Calu3 (cell line): ENCODE measurements around the gene GPI. TPM values are rescaled to one million over a fixed set of nuclear protein-coding genes. Genes with fewer than 3 reads are reported as not detected.

Source experiments
- BruUV-seq: library from RNA; stranded (reverse); fragments of 400-500 nt; replicated peaks from 2 replicates; lab custom pipeline; 2021; lab: Mats Ljungman, UMichigan
- CTCF ChIA-PET: fragments of 300-600 bp; sonication (Branson Sonifier 250); formaldehyde crosslinking; loops from one replicate; lab custom pipeline; 2022; ENCODE audit warnings: antibody characterized with exemption; lab: Charles Lee
- DNase-seq: peaks from one replicate; pipeline ENCODE4 v3.0.0; 2022
- H3K27ac Mint-ChIP-seq: one replicate; pipeline ENCODE4 v1.8.0; 2022; ENCODE audit warnings: mixed read lengths; ENCODE audit not compliant: unreplicated experiment
- H3K27me3 Mint-ChIP-seq: one replicate; pipeline ENCODE4 v1.8.0; 2022; ENCODE audit warnings: mixed read lengths; ENCODE audit not compliant: unreplicated experiment
- H3K36me3 Mint-ChIP-seq: one replicate; pipeline ENCODE4 v1.8.0; 2022; ENCODE audit warnings: mild to moderate bottlenecking, moderate library complexity, mixed read lengths; ENCODE audit not compliant: insufficient read depth, unreplicated experiment
- H3K4me1 Mint-ChIP-seq: one replicate; pipeline ENCODE4 v1.8.0; 2022; ENCODE audit warnings: mild to moderate bottlenecking, low read depth, mixed read lengths; ENCODE audit not compliant: unreplicated experiment
- H3K4me3 Mint-ChIP-seq: one replicate; pipeline ENCODE4 v1.8.0; 2022; ENCODE audit warnings: mild to moderate bottlenecking, low read depth, moderate library complexity, mixed read lengths; ENCODE audit not compliant: unreplicated experiment
- H3K9me3 Mint-ChIP-seq: one replicate; pipeline ENCODE4 v1.8.0; 2022; ENCODE audit warnings: low read depth, mixed read lengths; ENCODE audit not compliant: unreplicated experiment
- intact Hi-C: fragments of 100-400 bp; cut with micrococcal nuclease; formaldehyde crosslinking; loops from one replicate; pipeline ENCODE4 v1.10.0; 2022; ENCODE audit not compliant: unreplicated experiment
- total RNA-seq: library from RNA; stranded (reverse); gene quantifications from 2 replicates; pipeline ENCODE4 v1.2.3, GENCODE V29; 2022
- TF ChIP-seq, protein P1 (sequence below): fragments of 200-600 bp; IDR thresholded peaks from one replicate; pipeline ENCODE4 v1.8.0; 2022; ENCODE audit warnings: antibody characterized with exemption; ENCODE audit not compliant: unreplicated experiment

The GPI gene
- total RNA-seq, 1 experiment from 2014 or later, result 375 TPM

DNA sequence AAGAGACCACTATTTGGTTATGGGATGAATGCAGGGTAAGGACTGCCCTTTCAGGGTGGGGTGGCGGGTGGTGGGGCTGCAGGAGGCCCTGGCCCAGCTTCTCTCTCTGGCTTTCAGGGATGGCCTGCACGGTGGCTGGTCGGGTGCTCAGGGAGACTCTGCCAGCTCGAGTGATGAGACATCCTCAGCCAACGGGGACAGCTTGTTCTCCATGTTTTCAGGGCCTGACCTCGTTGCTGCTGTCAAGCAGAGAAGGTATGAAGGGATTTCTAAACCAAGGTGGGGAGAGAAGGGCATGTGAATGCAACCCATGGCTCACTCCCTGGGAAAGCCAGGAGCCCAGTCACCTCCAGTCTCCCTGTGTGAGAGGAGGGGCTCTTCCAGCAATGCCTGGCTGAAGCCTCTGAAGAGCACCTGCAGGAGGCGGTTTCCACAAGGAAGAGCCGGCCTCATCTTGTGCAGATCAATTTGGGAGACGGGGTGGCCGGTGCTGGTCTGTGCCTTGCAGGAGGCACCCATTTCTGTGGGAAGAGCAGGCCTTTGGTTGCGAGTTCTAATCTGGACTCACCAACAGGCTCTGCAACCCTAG lies 16.0 kb upstream of the GPI start:
- Mint-ChIP-seq H3K27ac (no peak overlapping the region), H3K4me1 (peaks cover 9% of the 10 kb centered on the region), H3K9me3 (no peaks in the 10 kb centered on the region), H3K36me3 (peaks cover 42% of the 10 kb centered on the region), H3K27me3 (no peaks in the 10 kb centered on the region), H3K4me3 (no peak overlapping the region)
- intact Hi-C loops, result no loop called here
- no peak for DNase-seq
- TF ChIP-seq, protein P1, sequence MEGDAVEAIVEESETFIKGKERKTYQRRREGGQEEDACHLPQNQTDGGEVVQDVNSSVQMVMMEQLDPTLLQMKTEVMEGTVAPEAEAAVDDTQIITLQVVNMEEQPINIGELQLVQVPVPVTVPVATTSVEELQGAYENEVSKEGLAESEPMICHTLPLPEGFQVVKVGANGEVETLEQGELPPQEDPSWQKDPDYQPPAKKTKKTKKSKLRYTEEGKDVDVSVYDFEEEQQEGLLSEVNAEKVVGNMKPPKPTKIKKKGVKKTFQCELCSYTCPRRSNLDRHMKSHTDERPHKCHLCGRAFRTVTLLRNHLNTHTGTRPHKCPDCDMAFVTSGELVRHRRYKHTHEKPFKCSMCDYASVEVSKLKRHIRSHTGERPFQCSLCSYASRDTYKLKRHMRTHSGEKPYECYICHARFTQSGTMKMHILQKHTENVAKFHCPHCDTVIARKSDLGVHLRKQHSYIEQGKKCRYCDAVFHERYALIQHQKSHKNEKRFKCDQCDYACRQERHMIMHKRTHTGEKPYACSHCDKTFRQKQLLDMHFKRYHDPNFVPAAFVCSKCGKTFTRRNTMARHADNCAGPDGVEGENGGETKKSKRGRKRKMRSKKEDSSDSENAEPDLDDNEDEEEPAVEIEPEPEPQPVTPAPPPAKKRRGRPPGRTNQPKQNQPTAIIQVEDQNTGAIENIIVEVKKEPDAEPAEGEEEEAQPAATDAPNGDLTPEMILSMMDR, result no peak
- BruUV-seq, result no TSS peak
- CTCF ChIA-PET, result no interaction called here

DNA sequence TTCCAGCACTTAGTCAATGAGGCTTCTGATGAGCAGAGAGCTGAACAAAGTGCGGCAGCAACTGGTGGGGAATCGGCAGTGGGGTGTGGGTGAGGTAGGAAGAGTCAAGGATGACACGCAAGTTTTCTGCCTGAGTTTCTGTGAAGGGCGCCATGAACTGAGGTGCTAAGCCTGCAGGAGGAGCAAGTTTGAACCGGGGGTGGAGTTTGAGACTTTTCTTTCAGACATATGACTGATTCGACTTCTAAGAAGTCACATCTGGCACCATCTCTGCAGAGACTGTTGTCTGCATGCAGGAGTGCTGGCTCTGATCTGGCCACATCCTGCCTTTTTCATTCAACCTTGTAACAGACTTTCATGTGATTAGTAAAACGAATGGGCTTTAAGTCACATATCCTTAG lies 14.8 kb upstream of the GPI start:
- Mint-ChIP-seq H3K36me3 (peaks cover 38% of the 10 kb centered on the region), H3K27me3 (no peaks in the 10 kb centered on the region), H3K9me3 (no peaks in the 10 kb centered on the region), H3K4me1 (peaks cover 9% of the 10 kb centered on the region), H3K27ac (no peak overlapping the region), H3K4me3 (no peak overlapping the region)
- CTCF ChIA-PET, result no interaction called here
- TF ChIP-seq, protein P1, result no peak
- no TSS peak for BruUV-seq
- DNase-seq, result no peak
- intact Hi-C loops, result no loop called here

DNA sequence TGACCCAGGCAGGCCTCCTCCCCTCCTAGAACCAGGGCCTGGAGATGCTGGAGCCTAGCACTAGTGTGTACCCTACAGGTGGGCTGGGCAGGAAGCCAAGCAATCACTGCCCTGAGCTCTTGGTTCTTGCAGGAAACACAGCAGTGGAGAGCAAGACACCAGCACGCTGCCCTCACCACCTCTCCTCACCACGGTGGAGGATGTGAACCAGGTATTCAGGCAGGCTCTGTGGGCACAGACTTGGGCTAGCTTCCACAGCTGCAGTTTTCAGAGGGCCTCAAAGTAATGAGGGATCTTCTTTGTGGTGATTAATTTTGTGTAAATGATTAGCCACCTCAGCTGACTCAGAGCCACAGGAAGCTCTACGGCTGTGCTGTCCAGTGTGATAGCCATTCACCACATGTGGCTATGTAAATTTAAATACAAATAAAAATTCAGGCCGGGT lies 13.6 kb upstream of the GPI start:
- Mint-ChIP-seq H3K4me1 (peaks cover 9% of the 10 kb centered on the region), H3K27me3 (no peaks in the 10 kb centered on the region), H3K36me3 (peaks cover 36% of the 10 kb centered on the region), H3K4me3 (no peak overlapping the region), H3K27ac (peak overlapping the region; percentile 75), H3K9me3 (no peaks in the 10 kb centered on the region)
- intact Hi-C loops, result no loop called here
- peak; percentile 63 for DNase-seq
- TF ChIP-seq, protein P1, result no peak
- no TSS peak for BruUV-seq
- CTCF ChIA-PET, result interaction anchor here (0.6 to 1.5 kb wide), 9 partner anchors 8 to 572 kb away, joined by 3 to 8 read pairs (median 3); no protein-coding TSS in a partner anchor

DNA sequence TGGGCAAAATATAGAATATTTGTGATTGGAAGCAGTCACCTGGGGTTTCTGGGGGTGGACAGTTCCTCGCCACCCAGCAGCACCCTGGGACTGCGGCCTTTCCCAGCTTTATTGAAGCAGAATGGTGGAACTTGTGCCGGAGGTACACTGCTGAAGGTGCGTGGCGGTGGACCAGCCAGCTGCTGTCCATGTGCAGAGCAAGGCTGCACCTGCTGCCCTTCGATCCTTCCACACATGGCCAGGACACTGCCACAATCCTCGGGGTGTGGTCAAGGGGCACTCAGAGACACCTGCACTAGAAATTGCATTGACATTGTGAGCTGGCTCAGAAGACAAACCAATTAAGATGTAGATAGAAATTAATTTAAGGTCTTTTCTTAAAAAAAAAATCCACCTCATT lies 11.4 kb upstream of the GPI start:
- no TSS peak for BruUV-seq
- intact Hi-C loops, result no loop called here

More for the DNA sequence above, 11.4 kb upstream of the GPI start:
- CTCF ChIA-PET, result no interaction called here
- peaks cover 46% of the 10 kb centered on the region for H3K36me3 Mint-ChIP-seq
- H3K4me1 Mint-ChIP-seq, result peaks cover 14% of the 10 kb centered on the region
- H3K9me3 Mint-ChIP-seq, result no peaks in the 10 kb centered on the region
- no peak overlapping the region for H3K27ac Mint-ChIP-seq
- no peaks in the 10 kb centered on the region for H3K27me3 Mint-ChIP-seq
- H3K4me3 Mint-ChIP-seq, result no peak overlapping the region
- TF ChIP-seq, protein P1, result no peak
- no peak for DNase-seq
